ENCODE measurements around the gene MYRF.

GRCh38 chr11:61761440-61762222 lies 9.2 kb downstream of the MYRF start:
- TF ChIP-seq POLR2A (IDR thresholded peaks at IDR 0.05) (no peak), CTCF (IDR thresholded peaks at IDR 0.05) (no peak)
